ENCODE data around the gene MAGI2. TPM values are rescaled to one million over a fixed set of nuclear protein-coding genes. Genes with fewer than 3 reads are reported as not detected.
A peak's percentile ranks its signal among the peaks of the same experiment; 100 is the strongest.

Gene MAGI2
- total RNA-seq, 1 experiment from 2014 or later, result 0.52 TPM

GRCh38 chr7:79292834-79293233 is 160.6 kb downstream of the MAGI2 start:
- Mint-ChIP-seq H3K27me3 (ENCODE audit: unreplicated experiment) (no peaks in the 10 kb centered on the region), H3K4me1 (ENCODE audit: low read depth, unreplicated experiment) (peaks cover 26% of the 10 kb centered on the region), H3K36me3 (ENCODE audit: insufficient read depth, unreplicated experiment) (no peaks in the 10 kb centered on the region), H3K9me3 (ENCODE audit: low read depth, unreplicated experiment) (no peaks in the 10 kb centered on the region), H3K4me3 (ENCODE audit: low read depth, unreplicated experiment) (no peak overlapping the region), H3K27ac (ENCODE audit: unreplicated experiment) (peak overlapping the region; percentile 68)
- BruUV-seq (replicated peaks), result no TSS peak
- CTCF ChIA-PET, result no interaction called here
- TF ChIP-seq, protein P1, sequence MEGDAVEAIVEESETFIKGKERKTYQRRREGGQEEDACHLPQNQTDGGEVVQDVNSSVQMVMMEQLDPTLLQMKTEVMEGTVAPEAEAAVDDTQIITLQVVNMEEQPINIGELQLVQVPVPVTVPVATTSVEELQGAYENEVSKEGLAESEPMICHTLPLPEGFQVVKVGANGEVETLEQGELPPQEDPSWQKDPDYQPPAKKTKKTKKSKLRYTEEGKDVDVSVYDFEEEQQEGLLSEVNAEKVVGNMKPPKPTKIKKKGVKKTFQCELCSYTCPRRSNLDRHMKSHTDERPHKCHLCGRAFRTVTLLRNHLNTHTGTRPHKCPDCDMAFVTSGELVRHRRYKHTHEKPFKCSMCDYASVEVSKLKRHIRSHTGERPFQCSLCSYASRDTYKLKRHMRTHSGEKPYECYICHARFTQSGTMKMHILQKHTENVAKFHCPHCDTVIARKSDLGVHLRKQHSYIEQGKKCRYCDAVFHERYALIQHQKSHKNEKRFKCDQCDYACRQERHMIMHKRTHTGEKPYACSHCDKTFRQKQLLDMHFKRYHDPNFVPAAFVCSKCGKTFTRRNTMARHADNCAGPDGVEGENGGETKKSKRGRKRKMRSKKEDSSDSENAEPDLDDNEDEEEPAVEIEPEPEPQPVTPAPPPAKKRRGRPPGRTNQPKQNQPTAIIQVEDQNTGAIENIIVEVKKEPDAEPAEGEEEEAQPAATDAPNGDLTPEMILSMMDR (IDR thresholded peaks at IDR 0.05; ENCODE audit: unreplicated experiment), result no peak
- intact Hi-C loops (cut with micrococcal nuclease; ENCODE audit: unreplicated experiment), result loop anchor here (10.0 kb wide), 3 partner anchors 212 to 752 kb away; no protein-coding TSS in a partner anchor
- DNase-seq, result no peak

- no peaks in the 10 kb centered on the region for H3K9me3 Mint-ChIP-seq (ENCODE audit: low read depth, unreplicated experiment)
- H3K36me3 Mint-ChIP-seq (ENCODE audit: insufficient read depth, unreplicated experiment), result no peaks in the 10 kb centered on the region
- CTCF ChIA-PET, result no interaction called here
- H3K27ac Mint-ChIP-seq (ENCODE audit: unreplicated experiment), result no peak overlapping the region
- H3K27me3 Mint-ChIP-seq (ENCODE audit: unreplicated experiment), result no peaks in the 10 kb centered on the region
- DNase-seq, result no peak
- TF ChIP-seq, protein P1 (IDR thresholded peaks at IDR 0.05; ENCODE audit: unreplicated experiment), result no peak
- BruUV-seq (replicated peaks), result no TSS peak
- no peak overlapping the region for H3K4me3 Mint-ChIP-seq (ENCODE audit: low read depth, unreplicated experiment)
- intact Hi-C loops (cut with micrococcal nuclease; ENCODE audit: unreplicated experiment), result loop anchor here (10.0 kb wide), 3 partner anchors 213 to 753 kb away; no protein-coding TSS in a partner anchor
- peaks cover 26% of the 10 kb centered on the region for H3K4me1 Mint-ChIP-seq (ENCODE audit: low read depth, unreplicated experiment)
Observed at GRCh38 chr7:79291498-79291865, 162.0 kb downstream of the MAGI2 start.

DNA sequence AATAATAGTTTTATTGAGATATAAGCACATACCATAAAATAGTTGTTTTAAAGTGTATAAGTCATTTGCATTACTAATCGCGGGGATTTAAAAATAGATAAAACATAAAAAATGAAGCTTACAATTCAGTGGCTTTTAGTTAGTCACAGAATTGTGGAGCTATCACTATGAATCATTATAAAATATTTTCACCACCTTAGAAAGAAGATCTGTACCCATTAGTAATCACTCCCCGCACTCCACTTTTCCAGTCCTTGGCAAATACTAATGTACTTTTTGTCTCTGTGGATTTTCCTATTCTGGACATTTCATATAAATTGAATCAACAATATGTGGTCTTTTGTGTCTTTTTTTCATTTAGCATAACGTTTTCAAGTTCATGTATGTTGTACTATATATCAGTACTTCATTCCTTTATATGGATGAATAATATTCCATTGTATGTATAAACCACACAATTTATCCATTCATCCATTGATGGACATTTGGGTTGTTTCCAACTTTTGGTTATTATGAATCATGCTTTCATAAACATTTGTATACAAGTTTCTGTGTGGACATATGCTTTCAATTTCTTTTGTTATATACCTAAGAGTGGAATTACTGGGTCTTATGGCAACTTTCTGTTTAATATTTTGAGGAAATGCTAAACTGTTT is 162.5 kb downstream of the MAGI2 start:
- no peak for DNase-seq
- Mint-ChIP-seq H3K4me3 (ENCODE audit: low read depth, unreplicated experiment) (no peak overlapping the region), H3K4me1 (ENCODE audit: low read depth, unreplicated experiment) (peaks cover 29% of the 10 kb centered on the region), H3K27me3 (ENCODE audit: unreplicated experiment) (no peaks in the 10 kb centered on the region), H3K27ac (ENCODE audit: unreplicated experiment) (no peak overlapping the region), H3K9me3 (ENCODE audit: low read depth, unreplicated experiment) (no peaks in the 10 kb centered on the region), H3K36me3 (ENCODE audit: insufficient read depth, unreplicated experiment) (no peaks in the 10 kb centered on the region)
- no TSS peak for BruUV-seq (replicated peaks)
- CTCF ChIA-PET, result no interaction called here
- intact Hi-C loops (cut with micrococcal nuclease; ENCODE audit: unreplicated experiment), result loop anchor here (10.0 kb wide), 3 partner anchors 214 to 754 kb away; no protein-coding TSS in a partner anchor
- TF ChIP-seq, protein P1 (IDR thresholded peaks at IDR 0.05; ENCODE audit: unreplicated experiment), result no peak

GRCh38 chr7:79290398-79290797 is 163.1 kb downstream of the MAGI2 start:
- Mint-ChIP-seq H3K4me3 (ENCODE audit: low read depth, unreplicated experiment) (no peak overlapping the region), H3K27ac (ENCODE audit: unreplicated experiment) (no peak overlapping the region), H3K9me3 (ENCODE audit: low read depth, unreplicated experiment) (no peaks in the 10 kb centered on the region)

More at GRCh38 chr7:79290398-79290797, 163.1 kb downstream of the MAGI2 start:
- Mint-ChIP-seq H3K4me1 (ENCODE audit: low read depth, unreplicated experiment) (peaks cover 34% of the 10 kb centered on the region), H3K27me3 (ENCODE audit: unreplicated experiment) (no peaks in the 10 kb centered on the region), H3K36me3 (ENCODE audit: insufficient read depth, unreplicated experiment) (no peaks in the 10 kb centered on the region)
- no peak for DNase-seq
- intact Hi-C loops (cut with micrococcal nuclease; ENCODE audit: unreplicated experiment), result loop anchor here (10.0 kb wide), 3 partner anchors 214 to 754 kb away; no protein-coding TSS in a partner anchor
- no TSS peak for BruUV-seq (replicated peaks)
- CTCF ChIA-PET, result interaction anchor here (0.6 kb wide), 1 partner anchor 492 kb away, joined by 3 read pairs; no protein-coding TSS in a partner anchor
- TF ChIP-seq, protein P1 (IDR thresholded peaks at IDR 0.05; ENCODE audit: unreplicated experiment), result no peak
